ENCODE measurements around the gene ACOX3.

DNA sequence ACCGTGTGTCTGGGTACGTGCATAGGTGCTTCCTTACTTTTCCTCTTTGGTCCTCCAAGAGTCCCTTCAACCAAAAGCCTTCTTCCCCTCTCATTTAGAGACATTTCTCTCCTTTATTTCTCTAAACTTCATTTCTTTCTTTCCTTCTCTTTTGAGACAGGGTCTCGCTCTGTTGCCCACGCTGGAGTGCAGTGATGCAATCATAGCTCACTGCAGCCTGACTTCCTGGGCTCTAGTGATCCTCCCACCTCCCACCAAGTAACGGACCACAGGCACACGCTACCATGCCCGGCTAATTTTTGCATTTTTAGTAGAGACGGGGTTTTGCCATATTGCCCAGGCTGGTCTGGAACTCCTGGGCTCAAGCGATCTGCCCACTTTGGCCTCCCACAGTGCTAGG lies 42.2 kb downstream of the ACOX3 start:
- TF ChIP-seq, protein P1, sequence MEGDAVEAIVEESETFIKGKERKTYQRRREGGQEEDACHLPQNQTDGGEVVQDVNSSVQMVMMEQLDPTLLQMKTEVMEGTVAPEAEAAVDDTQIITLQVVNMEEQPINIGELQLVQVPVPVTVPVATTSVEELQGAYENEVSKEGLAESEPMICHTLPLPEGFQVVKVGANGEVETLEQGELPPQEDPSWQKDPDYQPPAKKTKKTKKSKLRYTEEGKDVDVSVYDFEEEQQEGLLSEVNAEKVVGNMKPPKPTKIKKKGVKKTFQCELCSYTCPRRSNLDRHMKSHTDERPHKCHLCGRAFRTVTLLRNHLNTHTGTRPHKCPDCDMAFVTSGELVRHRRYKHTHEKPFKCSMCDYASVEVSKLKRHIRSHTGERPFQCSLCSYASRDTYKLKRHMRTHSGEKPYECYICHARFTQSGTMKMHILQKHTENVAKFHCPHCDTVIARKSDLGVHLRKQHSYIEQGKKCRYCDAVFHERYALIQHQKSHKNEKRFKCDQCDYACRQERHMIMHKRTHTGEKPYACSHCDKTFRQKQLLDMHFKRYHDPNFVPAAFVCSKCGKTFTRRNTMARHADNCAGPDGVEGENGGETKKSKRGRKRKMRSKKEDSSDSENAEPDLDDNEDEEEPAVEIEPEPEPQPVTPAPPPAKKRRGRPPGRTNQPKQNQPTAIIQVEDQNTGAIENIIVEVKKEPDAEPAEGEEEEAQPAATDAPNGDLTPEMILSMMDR (IDR thresholded peaks at IDR 0.05), result no peak
- no peak for TF ChIP-seq POLR2A (IDR thresholded peaks at IDR 0.05)
